ENCODE data around the gene JMJD6.

DNA sequence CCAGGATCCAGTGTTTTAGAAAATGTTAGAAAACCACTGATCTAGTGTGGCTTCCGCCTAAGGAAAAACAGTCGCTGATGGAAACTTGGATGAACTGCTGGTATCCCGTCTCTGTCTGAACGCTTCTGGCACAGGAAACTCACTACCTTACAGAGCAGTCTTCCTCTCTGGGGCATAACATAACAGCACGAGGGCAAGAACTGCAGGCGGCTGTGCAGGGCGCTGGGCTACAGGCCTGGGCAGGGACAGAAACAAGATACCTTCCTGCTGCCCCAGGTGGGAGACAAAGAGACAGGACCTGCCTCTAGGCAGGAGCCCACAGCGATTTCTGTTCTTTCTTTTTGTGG is 26.2 kb downstream of the JMJD6 start:
- TF ChIP-seq CTCF (IDR thresholded peaks at IDR 0.05 in 2 of 3, conservative IDR thresholded peaks at IDR 0.05 in 1 of 3; ENCODE audit: borderline replicate concordance in 1 of 3, insufficient read depth in 1 of 3, low read depth in 2 of 3, low read length in 2 of 3), result no peak
- TF ChIP-seq POLR2A (IDR thresholded peaks at IDR 0.05; ENCODE audit: borderline replicate concordance, extremely low read depth, insufficient read depth, insufficient read length), result no peak
